IMR-90 (cell line): ENCODE measurements around the gene ALG1. TPM values are rescaled to one million over a fixed set of nuclear protein-coding genes. Genes with fewer than 3 reads are reported as not detected.
"Not testable (repeated sequence)": the region's sequence is repeated elsewhere in the genome, so short reads cannot be mapped to it uniquely, and the experiment has no call there.

ENCODE experiments used
- ATAC-seq: fragments of 200-7000 bp; cut with Tn5 transposase; 2 replicates; pipeline ENCODE4 v1.9.1; 2020; ENCODE audit warnings: low read depth, mild to moderate bottlenecking, moderate library complexity
- BruUV-seq: library from RNA; stranded (reverse); fragments of 400-500 nt; replicated peaks from 2 replicates; lab custom pipeline; 2021; lab: Mats Ljungman, UMichigan
- CTCF ChIA-PET: fragments of 300-600 bp; formaldehyde crosslinking; extraction: SDS; loops from one replicate; lab custom pipeline; 2021; ENCODE audit warnings: antibody characterized with exemption; lab: Yijun Ruan, JAX
- POLR2A ChIA-PET: fragments of 300-600 bp; sonication (Branson Sonifier 250); formaldehyde crosslinking; loops from one replicate; lab custom pipeline; 2022; ENCODE audit warnings: antibody characterized with exemption; ENCODE audit not compliant: unreplicated experiment; lab: Charles Lee
- DNase-seq: peaks from one replicate; pipeline ENCODE4 v3.0.0; 2013
- H2AFZ ChIP-seq: replicated peaks from 2 replicates; pipeline ENCODE3; 2013; ENCODE audit warnings: low read length, mild to moderate bottlenecking; ENCODE audit not compliant: poor library complexity
- H2AK5ac ChIP-seq: 2 replicates; pipeline ENCODE4 v1.6.1; 2013; ENCODE audit warnings: low read depth, low read length, inconsistent platforms
- H2AK9ac ChIP-seq: replicated peaks from 2 replicates; pipeline ENCODE3; 2013; ENCODE audit warnings: mild to moderate bottlenecking, low read depth, low read length, moderate library complexity; ENCODE audit not compliant: poor library complexity
- H2BK120ac ChIP-seq: 2 replicates; pipeline ENCODE4 v1.6.1; 2013; ENCODE audit warnings: low read depth, low read length, inconsistent platforms
- H2BK15ac ChIP-seq: 3 replicates; pipeline ENCODE4 v1.6.1; 2013; ENCODE audit warnings: low read depth, low read length, inconsistent platforms
- H2BK20ac ChIP-seq: 2 replicates; pipeline ENCODE4 v1.6.1; 2013; ENCODE audit warnings: low read depth, mild to moderate bottlenecking, inconsistent platforms, low read length, moderate library complexity
- H2BK5ac ChIP-seq: 2 replicates; pipeline ENCODE4 v1.6.1; 2013; ENCODE audit warnings: mild to moderate bottlenecking, low read depth, low read length, inconsistent platforms; ENCODE audit not compliant: poor library complexity, severe bottlenecking
- H3K14ac ChIP-seq: replicated peaks from 2 replicates; pipeline ENCODE4 v1.6.1; 2013; ENCODE audit warnings: low read depth, low read length, inconsistent platforms
- H3K18ac ChIP-seq: 2 replicates; pipeline ENCODE4 v1.6.1; 2013; ENCODE audit warnings: low read depth, low read length, control low read depth
- H3K23ac ChIP-seq: 2 replicates; pipeline ENCODE4 v1.6.1; 2013; ENCODE audit warnings: low read depth, low read length, inconsistent platforms
- H3K27ac ChIP-seq: 2 replicates; pipeline ENCODE4 v1.5.1; 2013; ENCODE audit warnings: mild to moderate bottlenecking, control low read depth, low read length; ENCODE audit not compliant: insufficient read depth
- H3K27me3 ChIP-seq: 2 replicates; pipeline ENCODE4 v1.6.1; 2013; ENCODE audit warnings: low read length; ENCODE audit not compliant: control insufficient read depth, insufficient read depth
- H3K36me3 ChIP-seq: 2 replicates; pipeline ENCODE4 v1.6.1; 2013; ENCODE audit warnings: low read length, mixed read lengths; ENCODE audit not compliant: control insufficient read depth, insufficient read depth
- H3K4ac ChIP-seq: 2 replicates; pipeline ENCODE4 v1.6.1; 2013; ENCODE audit warnings: low read depth, low read length, inconsistent platforms
- H3K4me1 ChIP-seq: 2 replicates; pipeline ENCODE4 v1.6.1; 2013; ENCODE audit warnings: low read length, mixed read lengths; ENCODE audit not compliant: control insufficient read depth, insufficient read depth
- H3K4me2 ChIP-seq: 2 replicates; pipeline ENCODE4 v1.6.1; 2013; ENCODE audit warnings: low read depth, mild to moderate bottlenecking, control low read depth, low read length, moderate library complexity
- H3K4me3 ChIP-seq: 2 replicates; pipeline ENCODE4 v1.5.1; 2013; ENCODE audit warnings: low read depth, mild to moderate bottlenecking, control low read depth, low read length, moderate library complexity; ENCODE audit not compliant: insufficient read depth
- H3K56ac ChIP-seq: 2 replicates; pipeline ENCODE4 v1.6.1; 2013; ENCODE audit warnings: low read length, inconsistent platforms; ENCODE audit not compliant: insufficient read depth; ENCODE audit errors: extremely low read depth
- H3K79me1 ChIP-seq, 2 experiments: 2 replicates each; pipeline ENCODE4 v1.6.1; 2013; ENCODE audit warnings: low read length in 2 of 2, inconsistent platforms in 1 of 2, low read depth in 1 of 2
- H3K9ac ChIP-seq: 2 replicates; pipeline ENCODE4 v1.6.1; 2013; ENCODE audit warnings: low read depth, low read length, control low read depth
- H3K9me1 ChIP-seq: 2 replicates; pipeline ENCODE4 v1.6.1; 2013; ENCODE audit warnings: low read length, inconsistent platforms; ENCODE audit not compliant: insufficient read depth
- H3K9me3 ChIP-seq: 2 replicates; pipeline ENCODE4 v1.6.1; 2013; ENCODE audit warnings: low read length; ENCODE audit not compliant: control insufficient read depth, insufficient read depth
- H4K20me1 ChIP-seq: 2 replicates; pipeline ENCODE4 v1.6.1; 2013; ENCODE audit warnings: low read length, inconsistent platforms; ENCODE audit not compliant: insufficient read depth
- H4K5ac ChIP-seq: 2 replicates; pipeline ENCODE4 v1.6.1; 2013; ENCODE audit warnings: mild to moderate bottlenecking, low read depth, low read length, control low read depth
- H4K8ac ChIP-seq, 2 experiments: 2 replicates each; pipeline ENCODE4 v1.6.1; 2013; ENCODE audit warnings: low read depth in 2 of 2, low read length in 2 of 2, control low read depth in 1 of 2, inconsistent platforms in 1 of 2
- H4K91ac ChIP-seq: 2 replicates; pipeline ENCODE4 v1.6.1; 2013; ENCODE audit warnings: low read depth, low read length, inconsistent platforms; ENCODE audit not compliant: insufficient read depth
- WGBS, 2 experiments: methylation state at CpG; one replicate each; pipeline versions ENCODE4 v1.1.5 to v1.1.7; 2013; ENCODE audit warnings: missing lambda C conversion rate in 2 of 2; ENCODE audit not compliant: insufficient read length in 1 of 2; ENCODE audit errors: extremely low coverage in 2 of 2; 5-methylcytosine and 5-hydroxymethylcytosine counted together
- dilution Hi-C: fragments of 300-500 bp; cut with HindIII; formaldehyde crosslinking; loops from one replicate; pipeline ENCODE4 v1.14.3; 2018; ENCODE audit warnings: low sequenced_read_pairs; ENCODE audit not compliant: unreplicated experiment
- in situ Hi-C: fragments of 300-500 bp; cut with MboI; formaldehyde crosslinking; loops from 3 replicates; pipeline ENCODE4 v1.14.3; 2019; ENCODE audit warnings: low sequenced_read_pairs, inconsistent platforms, mixed read lengths
- intact Hi-C: fragments of 100-400 bp; cut with micrococcal nuclease; formaldehyde crosslinking; loops from 2 replicates; pipeline ENCODE4 v1.10.0; 2022
- polyA plus RNA-seq, 3 experiments: library from polyadenylated mRNA; depleted of rRNA; stranded (reverse); fragments of >200 nt; gene quantifications; 2 replicates each; pipeline ENCODE4 v1.2.3, GENCODE V29; 2012; ENCODE audit warnings: low replicate concordance in 1 of 3
- total RNA-seq: library from RNA; depleted of rRNA; stranded (reverse); fragments of >200 nt; gene quantifications from 2 replicates; pipeline ENCODE4 v1.2.3, GENCODE V29; 2012

Gene ALG1
- total and polyA plus RNA-seq, 2 of the 4 experiments (the other 2 are of a cell fraction), result 30.9 to 41.0 TPM

DNA sequence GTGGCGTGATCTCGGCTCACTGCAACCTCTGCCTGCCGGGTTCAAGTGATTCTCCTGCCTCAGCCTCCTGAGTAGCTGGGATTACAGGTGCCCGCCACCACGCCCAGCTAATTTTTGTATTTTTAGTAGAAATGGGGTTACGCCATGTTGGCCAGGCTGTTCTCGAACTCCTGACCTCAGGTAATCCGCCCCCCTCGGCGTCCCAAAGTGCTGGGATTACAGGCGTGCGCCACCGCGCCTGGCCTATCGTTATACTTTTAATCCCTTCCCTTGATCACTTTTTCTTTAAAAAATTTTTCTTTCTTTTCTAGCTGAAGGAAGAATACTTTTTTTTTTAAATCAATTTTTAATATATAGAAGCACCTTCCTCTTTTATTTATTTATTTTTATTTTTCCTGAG lies 2.1 kb downstream of the ALG1 start:
- H3K4me2 ChIP-seq, H3K9me1 ChIP-seq, H4K20me1 ChIP-seq, H3K27ac ChIP-seq, H3K4ac ChIP-seq, in situ Hi-C loops, H3K56ac ChIP-seq, H3K18ac ChIP-seq, H2BK120ac ChIP-seq, H3K4me3 ChIP-seq, H3K9me3 ChIP-seq, H2BK5ac ChIP-seq, DNase-seq, H4K5ac ChIP-seq, H3K23ac ChIP-seq, BruUV-seq, H4K91ac ChIP-seq, H2BK20ac ChIP-seq, H2AK5ac ChIP-seq, H4K8ac ChIP-seq, H3K14ac ChIP-seq, CTCF ChIA-PET, H3K9ac ChIP-seq, H3K27me3 ChIP-seq, H2AFZ ChIP-seq, POLR2A ChIA-PET, H3K4me1 ChIP-seq, ATAC-seq, intact Hi-C loops, H2BK15ac ChIP-seq, H2AK9ac ChIP-seq, dilution Hi-C loops: not testable (repeated sequence)
- H3K79me1 ChIP-seq, result peaks cover 4 to 38% of the 10 kb centered on the region in 2 experiments; a peak in 3 of 4 replicates
- H3K36me3 ChIP-seq, result peaks cover 29% of the 10 kb centered on the region
- 70% methylated on average over 2 of the region's 15 CpGs; no CpG with 5 or more reads in 1 of the 2 experiments for WGBS, 2 experiments
